K562 (cell line): ENCODE measurements around the gene FBXO11. TPM values are rescaled to one million over a fixed set of nuclear protein-coding genes. Genes with fewer than 3 reads are reported as not detected.
A peak's percentile ranks its signal among the peaks of the same experiment; 100 is the strongest.

Experiments
- CHD1 ChIP-seq: fragments of 200-600 bp; sonication (generic); IDR thresholded peaks from one replicate; pipeline ENCODE4 v1.6.1; 2012; ENCODE audit warnings: mild to moderate bottlenecking, moderate library complexity, low read length, inconsistent platforms
- DNMT1 ChIP-seq: fragments of 450-650 bp; IDR thresholded peaks from 2 replicates; pipeline ENCODE4 v1.6.1; 2016; ENCODE audit warnings: antibody characterized with exemption, mild to moderate bottlenecking
- NONO ChIP-seq, 2 experiments: fragments of 200-400 bp in 1 of 2; fragments of 450-650 bp in 1 of 2; formaldehyde crosslinking in 1 of 2; IDR thresholded peaks; 2 replicates each; pipeline ENCODE4 v1.6.1; 2017; ENCODE audit warnings: low read depth in 2 of 2, mild to moderate bottlenecking in 2 of 2, moderate library complexity in 2 of 2, low read length in 1 of 2
- PHTF2 ChIP-seq: fragments of 250-450 bp; sonication (Bioruptor Pico); IDR thresholded peaks from 2 replicates; pipeline ENCODE4 v1.5.0; 2021; ENCODE audit warnings: mild to moderate bottlenecking
- POLR2AphosphoS5 ChIP-seq: IDR thresholded peaks from 2 replicates; pipeline ENCODE4 v1.6.1; 2011; ENCODE audit warnings: mild to moderate bottlenecking, low read depth, low read length, moderate library complexity; ENCODE audit not compliant: control insufficient read depth, insufficient read depth
- POLR2G ChIP-seq: fragments of 200-400 bp; formaldehyde crosslinking; IDR thresholded peaks from 2 replicates; pipeline ENCODE4 v1.6.1; 2017; ENCODE audit warnings: low read depth, mild to moderate bottlenecking, antibody characterized with exemption, low read length, moderate library complexity
- RAD21 ChIP-seq, 2 experiments: fragments of 250-450 bp in 1 of 2; fragments of 450-650 bp in 1 of 2; sonication (Bioruptor Pico) in 1 of 2; formaldehyde crosslinking in 1 of 2; IDR thresholded peaks in 1 of 2; conservative IDR thresholded peaks in 1 of 2; 2 replicates each; pipeline versions ENCODE4 v1.4.0 to v1.8.0; 2020 to 2022; ENCODE audit warnings: mild to moderate bottlenecking in 2 of 2, moderate library complexity in 1 of 2
- RFX1 ChIP-seq: fragments of 450-650 bp; IDR thresholded peaks from 2 replicates; pipeline ENCODE4 v1.6.1; 2016; ENCODE audit warnings: mild to moderate bottlenecking, moderate library complexity
- TFE3 ChIP-seq: fragments of 450-650 bp; formaldehyde crosslinking; IDR thresholded peaks from 2 replicates; pipeline ENCODE4 v1.4.0; 2020; ENCODE audit warnings: mild to moderate bottlenecking, mixed read lengths
- THRAP3 ChIP-seq: fragments of 450-650 bp; IDR thresholded peaks from 2 replicates; pipeline ENCODE4 v1.6.1; 2016; ENCODE audit warnings: mild to moderate bottlenecking, inconsistent platforms, borderline replicate concordance
- TRIM24 ChIP-seq, 2 experiments: fragments of 450-650 bp; IDR thresholded peaks; 2 replicates each; pipeline ENCODE4 v1.6.1; 2016
- ZBTB34 ChIP-seq: fragments of 250-450 bp; sonication (Bioruptor Pico); IDR thresholded peaks from 2 replicates; pipeline ENCODE4 v1.8.0; 2021; ENCODE audit warnings: mild to moderate bottlenecking, moderate library complexity
- ZBTB7A ChIP-seq: IDR thresholded peaks from 2 replicates; pipeline ENCODE4 v1.6.1; 2011; ENCODE audit warnings: low read depth, mild to moderate bottlenecking, low read length, moderate library complexity, borderline replicate concordance; ENCODE audit not compliant: control insufficient read depth
- ZFP30 ChIP-seq: fragments of 250-450 bp; sonication (Bioruptor Pico); IDR thresholded peaks from 2 replicates; pipeline ENCODE4 v1.8.0; 2022; ENCODE audit warnings: moderate library complexity, mild to moderate bottlenecking, inconsistent platforms, borderline replicate concordance
- ZNF174 ChIP-seq: fragments of 250-450 bp; sonication (Bioruptor Pico); IDR thresholded peaks from 2 replicates; pipeline ENCODE4 v1.4.0; 2020; ENCODE audit warnings: mild to moderate bottlenecking
- ZNF436 ChIP-seq: fragments of 250-450, 450-650 bp; sonication (Bioruptor Pico); formaldehyde crosslinking; IDR thresholded peaks from 2 replicates; pipeline ENCODE4 v1.7.0; 2020; ENCODE audit warnings: mild to moderate bottlenecking
- ZNF707 ChIP-seq: fragments of 250-450 bp; sonication (Bioruptor Pico); conservative IDR thresholded peaks from 2 replicates; pipeline ENCODE4 v1.8.0; 2022; ENCODE audit warnings: inconsistent platforms, mild to moderate bottlenecking, moderate library complexity
- ZNF764 ChIP-seq: fragments of 250-450 bp; sonication (Bioruptor Pico); IDR thresholded peaks from 2 replicates; pipeline ENCODE4 v1.4.0; 2020; ENCODE audit warnings: low read depth, mild to moderate bottlenecking, moderate library complexity
- ZNF830 ChIP-seq: fragments of 250-450 bp; sonication (Bioruptor Pico); IDR thresholded peaks from 2 replicates; pipeline ENCODE4 v1.5.0; 2021; ENCODE audit warnings: mild to moderate bottlenecking
- polyA plus RNA-seq, 8 experiments: library from polyadenylated mRNA; depleted of rRNA in 4 of 8; stranded (reverse) in 5 of 8; unstranded in 3 of 8; fragments of >200 nt; fragmentation: Nextera tagmentation in 2 of 8; fragmentation: Illumina TruSeq in 1 of 8; extraction: Ambion mirVana in 2 of 8; extraction: Trizol in 1 of 8; gene quantifications; 2 replicates each; pipeline versions ENCODE4 v1.2.1 to v1.2.3, GENCODE V29; 2011 to 2014; ENCODE audit warnings: inconsistent platforms in 1 of 8, missing spikeins in 1 of 8
- total RNA-seq, 7 experiments: library from RNA; depleted of rRNA in 6 of 7; stranded (reverse); fragments of >200 nt in 6 of 7; fragmentation: Illumina TruSeq in 2 of 7; extraction: Trizol in 2 of 7; gene quantifications; 2 replicates each; pipeline versions ENCODE4 v1.2.1 to v1.2.3, GENCODE V29; 2011 to 2021; ENCODE audit warnings: low replicate concordance in 1 of 7
- TF ChIP-seq, protein P1 (sequence below): fragments of 450-650 bp; IDR thresholded peaks from 2 replicates; pipeline ENCODE4 v1.6.1; 2016; ENCODE audit warnings: antibody characterized with exemption
- TF ChIP-seq, protein P2 (sequence below), 3 experiments: fragments of 200-800 bp in 1 of 3; sonication (Bioruptor generic) in 1 of 3; sonication (generic) in 1 of 3; formaldehyde crosslinking in 1 of 3; IDR thresholded peaks; 2 replicates each; pipeline versions ENCODE4 v1.6.1 to v1.8.0; 2016 to 2022; ENCODE audit warnings: mild to moderate bottlenecking in 2 of 3, missing compliant biosample characterization in 2 of 3, missing genetic modification characterization in 2 of 3, missing genetic modification reagents in 1 of 3

FBXO11 gene
- total and polyA plus RNA-seq, 9 of the 15 experiments (the other 6 are each of a cell fraction or from before 2014, with no cell fraction given) = 8.8 to 44.5 (median 24.1) TPM

DNA sequence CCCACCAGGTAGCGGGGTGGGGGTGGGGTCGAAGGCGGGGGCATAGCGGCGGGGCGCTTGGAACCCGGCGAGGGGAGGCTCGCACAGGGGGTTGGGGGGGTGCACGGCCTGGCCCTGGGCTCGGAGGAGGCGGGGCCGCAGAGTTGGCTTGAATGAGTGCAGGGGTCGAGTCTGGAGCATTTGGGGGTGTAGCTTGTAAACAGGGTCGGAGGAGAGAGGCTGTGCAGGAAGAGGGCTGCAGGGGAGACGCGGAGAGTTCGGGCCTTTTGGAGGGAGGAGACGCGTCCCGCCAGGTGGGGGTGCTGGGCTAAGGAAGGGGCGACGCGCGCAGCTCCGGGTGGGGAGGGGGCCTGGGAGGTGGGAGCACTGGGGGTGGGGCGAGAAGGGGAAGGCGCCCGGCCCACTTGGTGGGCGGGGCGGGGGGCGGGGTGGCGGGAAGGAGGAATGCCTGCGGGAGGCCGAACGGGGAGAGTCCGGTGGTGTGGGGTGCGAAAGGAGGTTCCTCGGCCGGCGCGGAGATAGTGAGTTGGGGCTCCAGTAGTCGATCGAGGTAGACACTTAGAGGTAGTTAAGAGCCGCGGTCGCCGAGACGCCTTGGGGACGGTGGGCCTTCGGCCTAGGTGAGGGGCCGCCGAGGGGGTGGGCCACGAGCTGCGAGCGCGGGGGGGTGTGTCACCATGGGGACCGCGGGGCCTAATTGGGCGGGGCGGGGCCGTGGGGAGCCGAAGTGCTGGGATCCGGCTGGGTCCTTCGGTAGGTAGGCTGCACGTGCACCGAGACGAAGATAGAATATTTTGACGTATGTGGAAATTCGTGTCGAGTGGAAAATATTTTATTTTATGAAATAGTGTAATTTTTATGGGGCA is 122.6 kb downstream of the FBXO11 start (continued):
- TF ChIP-seq TRIM24 (IDR thresholded peaks at IDR 0.05) (no peak), ZNF436 (no peak), ZFP30 (CRISPR knock-in tag) (no peak), ZNF764 (CRISPR knock-in tag) (no peak), THRAP3 (no peak), ZNF830 (CRISPR knock-in tag) (no peak), ZBTB34 (no peak), RFX1 (peak; percentile 87), NONO (IDR thresholded peaks at IDR 0.05; ENCODE audit: low read depth in 2 of 2, low read length in 1 of 2) (no peak), ZBTB7A (peak; percentile 22), POLR2AphosphoS5 (peak; percentile 50; the same call in 1 of the 2 replicates), ZNF174 (CRISPR knock-in tag) (no peak), ZNF707 (CRISPR knock-in tag) (no peak), CHD1 (no peak), PHTF2 (CRISPR knock-in tag) (no peak), DNMT1 (no peak), POLR2G (no peak), TFE3 (no peak), RAD21 (CRISPR knock-in tag; conservative IDR thresholded peaks at IDR 0.05 in 1 of 2, IDR thresholded peaks at IDR 0.05 in 1 of 2) (no peak)
- TF ChIP-seq, protein P1, sequence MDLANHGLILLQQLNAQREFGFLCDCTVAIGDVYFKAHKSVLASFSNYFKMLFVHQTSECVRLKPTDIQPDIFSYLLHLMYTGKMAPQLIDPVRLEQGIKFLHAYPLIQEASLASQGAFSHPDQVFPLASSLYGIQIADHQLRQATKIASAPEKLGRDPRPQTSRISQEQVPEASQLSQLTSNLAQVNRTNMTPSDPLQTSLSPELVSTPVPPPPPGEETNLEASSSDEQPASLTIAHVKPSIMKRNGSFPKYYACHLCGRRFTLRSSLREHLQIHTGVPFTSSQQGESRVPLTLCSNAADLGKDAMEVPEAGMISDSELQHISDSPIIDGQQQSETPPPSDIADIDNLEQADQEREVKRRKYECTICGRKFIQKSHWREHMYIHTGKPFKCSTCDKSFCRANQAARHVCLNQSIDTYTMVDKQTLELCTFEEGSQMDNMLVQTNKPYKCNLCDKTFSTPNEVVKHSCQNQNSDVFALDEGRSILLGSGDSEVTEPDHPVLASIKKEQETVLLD = no peak
- TF ChIP-seq, protein P2, sequence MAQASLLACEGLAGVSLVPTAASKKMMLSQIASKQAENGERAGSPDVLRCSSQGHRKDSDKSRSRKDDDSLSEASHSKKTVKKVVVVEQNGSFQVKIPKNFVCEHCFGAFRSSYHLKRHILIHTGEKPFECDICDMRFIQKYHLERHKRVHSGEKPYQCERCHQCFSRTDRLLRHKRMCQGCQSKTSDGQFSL (CRISPR knock-in tag; IDR thresholded peaks at IDR 0.05) = peak; percentile 45
- TF ChIP-seq, protein P2 (tag; IDR thresholded peaks at IDR 0.05) = peak in 1 of 2 experiments; percentile 82; a peak in 2 of 4 replicates
